Suppressor macrophage treated with lipopolysaccharide for 4 hours (primary cell): Measurements from ENCODE around the gene CCDC201.
"Not testable (repeated sequence)": the region's sequence is repeated elsewhere in the genome, so short reads cannot be mapped to it uniquely, and the experiment has no call there.

ENCODE experiments used
- DNase-seq: peaks from one replicate; pipeline ENCODE4 v3.0.0-alpha.2; 2020

The CCDC201 gene

DNA sequence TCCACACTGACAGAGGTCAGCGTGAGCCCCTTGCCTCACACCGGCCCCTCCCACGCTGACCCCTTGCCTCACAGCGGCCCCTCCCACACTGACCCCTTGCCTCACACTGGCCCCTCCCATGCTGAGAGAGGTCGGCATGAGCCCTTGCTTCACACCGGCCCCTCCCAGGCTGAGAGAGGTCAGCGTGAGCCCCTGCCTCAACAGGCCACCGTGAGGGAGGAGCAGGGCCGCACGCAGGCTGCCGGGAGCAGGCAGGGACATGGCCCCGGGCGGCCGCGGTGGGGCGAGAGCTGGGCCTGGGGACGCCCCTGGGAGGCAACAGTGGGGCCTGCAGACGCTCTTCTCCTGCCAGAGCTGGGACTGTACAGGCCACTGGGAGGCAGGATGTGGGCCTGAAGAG lies 59.1 kb downstream of the CCDC201 start:
- not testable (repeated sequence) for DNase-seq

DNA sequence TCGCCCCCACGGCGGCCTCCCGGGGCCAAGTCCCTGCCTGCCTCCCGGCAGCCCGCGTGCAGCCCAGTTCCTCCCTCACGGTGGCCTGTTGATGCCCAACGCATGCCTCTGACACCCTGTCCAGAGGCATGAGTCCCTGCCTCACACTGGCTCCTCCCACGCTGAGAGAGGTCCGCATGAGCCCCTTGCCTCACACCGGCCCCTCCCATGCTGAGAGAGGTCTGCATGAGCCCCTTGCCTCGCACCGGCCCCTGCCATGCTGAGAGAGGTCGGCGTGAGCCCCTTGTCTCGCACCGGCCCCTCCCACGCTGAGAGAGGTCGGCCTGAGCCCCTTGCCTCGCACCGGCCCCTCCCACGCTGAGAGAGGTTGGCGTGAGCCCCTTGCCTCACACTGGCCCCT lies 59.9 kb downstream of the CCDC201 start:
- no peak for DNase-seq

- DNase-seq: not testable (repeated sequence)
Measured at GRCh38 chr7:45811652-45812234, 61.1 kb downstream of the CCDC201 start.

GRCh38 chr7:45810451-45811005 lies 62.4 kb downstream of the CCDC201 start:
- DNase-seq: not testable (repeated sequence)
